NCI-H1417 (cell line): ENCODE results near the gene STRBP.
"Not testable (repeated sequence)": the region's sequence is repeated elsewhere in the genome, so short reads cannot be mapped to it uniquely, and the experiment has no call there.

ENCODE experiments used
- DNase-seq, 3 experiments: peaks; one replicate each; lab custom pipeline; 2025; lab: John Stamatoyannopoulos, UW

STRBP gene

DNA sequence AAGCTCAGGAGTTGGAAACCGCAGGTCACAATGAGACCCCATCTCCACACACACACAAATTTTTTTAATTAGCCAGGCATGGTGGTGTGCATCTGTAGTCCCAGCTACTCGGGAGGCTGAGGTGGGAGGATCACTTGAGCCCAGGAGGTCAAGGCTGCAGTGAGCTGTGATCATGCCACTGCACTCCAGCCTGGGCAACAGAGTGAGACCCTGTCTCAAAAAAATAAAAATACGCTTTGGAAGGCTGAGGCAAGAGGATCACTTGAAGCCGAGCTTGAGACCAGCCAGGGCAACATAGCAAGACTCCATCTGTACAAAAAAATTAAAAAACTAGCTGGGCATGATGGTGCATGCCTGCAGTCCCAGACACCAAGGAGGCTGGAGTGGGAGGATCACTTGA, 19.2 kb downstream of the STRBP start:
- not testable (repeated sequence) for DNase-seq

DNA sequence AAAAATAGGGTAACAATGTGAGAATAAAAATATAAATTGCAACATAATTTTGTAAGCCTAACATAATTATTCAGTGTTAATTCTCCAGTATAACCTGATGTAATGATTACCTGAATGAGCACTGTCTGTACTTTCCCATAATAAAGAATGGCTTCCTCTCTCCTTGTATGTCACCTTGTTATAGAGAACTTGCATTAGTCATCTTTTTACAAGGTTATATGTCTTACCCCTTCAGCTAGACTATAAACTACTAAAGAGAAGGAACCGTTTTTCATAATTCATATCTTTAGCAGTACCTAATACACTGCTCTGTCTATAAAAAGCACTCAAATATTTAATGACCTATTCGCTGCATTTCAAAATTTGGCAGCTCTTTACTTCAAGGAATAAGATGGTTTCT, 19.8 kb downstream of the STRBP start:
- DNase-seq, result no peak

DNA sequence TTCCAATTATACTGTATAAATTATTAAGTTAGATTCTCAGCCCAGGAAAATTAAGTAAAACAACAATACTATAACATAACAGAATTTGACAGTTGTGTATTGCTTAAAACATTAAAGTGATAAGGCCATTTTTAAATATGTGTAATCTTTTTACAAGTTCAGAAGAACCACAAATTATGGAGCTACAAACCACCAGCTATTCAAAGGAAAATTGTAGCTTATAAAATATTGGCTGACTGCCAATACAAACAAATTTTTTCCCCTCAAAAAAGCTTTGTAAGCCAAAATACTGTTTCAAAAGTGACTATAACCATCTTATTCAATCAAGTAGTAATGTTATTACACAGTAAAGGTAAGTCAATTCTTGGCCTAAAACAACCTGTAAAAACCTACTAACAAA, 21.9 kb downstream of the STRBP start:
- peak in 1 of 3 experiments; percentile 42 for DNase-seq

DNA sequence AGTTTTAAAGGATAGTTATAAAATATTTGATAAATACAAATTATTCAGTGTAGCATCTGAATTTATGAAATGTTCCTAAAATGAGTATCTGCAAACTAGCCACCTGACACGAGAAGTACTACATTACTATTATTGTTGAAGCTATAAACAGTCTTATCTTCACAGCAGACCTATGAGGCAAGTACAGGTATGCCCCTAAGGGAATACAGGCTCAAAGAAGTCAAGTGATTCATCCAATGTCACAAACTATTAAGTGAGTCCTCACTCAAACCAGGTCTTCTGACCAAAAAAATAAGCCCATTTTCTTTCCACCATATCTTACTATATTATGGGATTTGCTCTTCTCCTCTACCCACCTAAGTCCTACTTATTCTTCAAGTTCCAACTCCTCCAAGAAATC, 28.7 kb downstream of the STRBP start:
- DNase-seq, result no peak

DNA sequence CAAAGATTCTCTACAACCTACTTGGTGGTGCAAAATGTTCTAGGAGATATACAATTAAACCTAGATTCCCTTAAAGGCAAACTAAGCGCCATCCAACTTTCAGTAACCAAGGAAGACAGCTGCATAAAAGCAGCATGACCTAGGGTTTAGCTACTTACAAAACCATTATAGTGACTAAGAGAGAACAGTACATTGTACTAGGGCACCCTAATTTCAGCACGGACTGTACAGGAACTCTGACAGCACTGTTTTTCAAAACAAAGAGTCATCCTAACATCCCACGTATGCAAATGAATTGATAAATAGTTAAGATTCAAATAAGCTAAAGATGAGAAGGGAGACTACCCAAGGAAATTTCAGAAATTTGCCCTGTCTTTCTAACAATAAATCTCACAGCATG, 30.0 kb downstream of the STRBP start:
- DNase-seq, result no peak

DNA sequence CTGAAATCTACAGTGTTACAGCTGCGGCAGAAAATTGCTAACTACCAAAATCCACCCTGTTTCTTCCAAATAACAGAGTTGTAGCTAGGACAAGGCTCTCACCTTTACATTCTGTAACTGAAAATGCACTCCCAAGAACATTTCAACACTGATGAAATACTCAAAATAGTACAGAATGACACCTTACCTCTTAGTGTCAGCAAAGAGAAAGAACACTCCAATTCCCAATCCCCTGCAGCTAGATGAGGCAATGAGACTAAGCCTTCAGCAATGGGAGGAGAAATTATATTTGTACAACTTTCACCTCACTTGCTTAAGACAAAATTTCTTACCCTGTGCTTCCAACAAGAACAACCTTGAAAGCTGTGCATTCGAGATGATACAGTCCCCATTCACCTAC, 31.2 kb downstream of the STRBP start:
- DNase-seq, result no peak

DNA sequence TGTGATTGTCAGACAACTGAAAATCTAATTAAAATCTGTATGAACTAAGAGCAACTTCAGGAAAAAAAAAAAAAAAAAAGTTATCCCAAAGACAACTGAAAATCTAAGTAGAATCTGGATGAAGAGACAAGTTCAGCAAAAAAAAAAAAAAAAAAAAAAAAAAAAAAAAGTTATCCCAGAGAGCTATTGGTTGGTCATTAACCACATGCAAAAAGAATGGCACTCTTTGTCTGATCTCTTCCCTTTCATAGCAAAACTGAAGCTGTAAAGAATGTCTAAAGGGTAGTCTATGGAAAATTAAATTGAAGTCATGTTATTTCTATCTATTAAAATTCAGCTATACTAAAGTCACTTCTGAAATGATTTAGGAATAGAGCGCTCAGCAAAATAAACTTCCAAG, 32.9 kb downstream of the STRBP start:
- no peak for DNase-seq

DNA sequence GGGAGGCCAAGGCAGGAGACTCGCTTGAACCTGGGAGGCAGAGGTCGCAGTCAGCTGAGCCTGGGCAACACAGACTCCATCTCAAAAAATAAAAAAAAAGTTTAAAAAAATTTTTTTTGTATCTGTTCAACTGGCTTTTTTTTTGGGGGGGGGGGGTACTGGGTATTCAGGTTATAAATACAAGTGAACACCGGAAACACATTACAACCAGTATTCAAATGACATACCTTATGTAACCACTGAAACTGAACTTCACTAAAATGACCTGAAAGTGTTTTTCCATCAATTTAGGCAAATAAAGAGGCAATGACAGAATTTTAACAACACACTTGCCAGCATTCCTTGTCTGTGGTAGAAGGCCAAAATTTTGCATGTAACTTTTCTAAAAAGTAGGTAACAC, 33.5 kb downstream of the STRBP start:
- no peak for DNase-seq

DNA sequence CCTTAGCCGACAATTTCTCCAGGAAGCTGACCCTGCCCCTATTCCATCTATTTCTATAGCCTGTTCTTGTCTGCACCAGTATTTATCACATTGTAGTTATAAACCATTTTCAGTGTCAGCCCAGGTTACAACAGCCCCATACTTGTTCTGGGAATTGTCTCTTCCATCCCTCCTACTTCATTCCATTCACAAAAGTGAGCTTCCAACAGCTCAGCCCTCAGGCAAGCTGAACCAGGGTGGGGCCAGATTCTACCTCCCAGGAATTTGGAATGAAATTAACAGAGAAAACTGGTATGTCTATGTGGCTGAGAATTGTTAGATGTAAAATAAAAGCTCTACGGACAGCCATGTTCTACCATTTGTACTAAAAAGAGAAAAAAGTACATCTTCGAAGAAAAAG, 36.1 kb downstream of the STRBP start:
- DNase-seq, result no peak

DNA sequence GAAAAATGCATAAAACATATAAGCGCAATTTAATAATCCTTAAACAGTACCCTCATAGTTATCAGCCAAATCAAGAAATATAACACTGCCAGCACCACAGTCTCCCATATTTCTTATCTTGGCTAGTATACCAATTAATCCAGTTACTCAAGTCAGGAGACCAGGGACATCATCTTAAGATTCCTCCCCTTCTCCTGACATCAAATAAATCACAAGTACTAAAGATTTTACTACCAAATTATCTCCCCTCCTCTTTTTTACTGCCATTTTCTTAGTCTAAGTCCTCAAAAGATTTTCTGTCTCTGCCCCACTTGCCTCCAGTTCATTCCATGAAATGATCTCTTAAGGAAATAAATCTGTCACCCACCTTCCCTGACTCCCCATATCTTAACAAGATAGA, 37.0 kb downstream of the STRBP start:
- DNase-seq, result no peak

DNA sequence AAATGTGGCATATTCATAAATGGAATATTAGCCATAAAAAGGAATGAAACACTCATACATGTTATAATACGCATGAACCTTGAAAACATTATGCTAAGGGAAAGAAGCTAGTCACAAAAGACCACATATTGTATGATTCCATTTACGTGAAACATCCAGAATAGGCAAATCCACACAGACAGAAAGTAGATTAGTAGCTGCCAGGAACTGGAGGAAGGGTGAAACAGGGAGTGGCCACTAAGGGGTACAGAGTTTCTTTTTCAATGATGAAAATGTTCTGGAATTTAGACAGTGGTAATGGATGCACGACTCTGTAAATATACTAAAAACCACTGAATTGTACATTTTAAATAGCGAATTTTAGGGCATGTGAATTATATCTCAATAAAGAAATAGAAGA, 39.4 kb downstream of the STRBP start:
- no peak for DNase-seq

DNA sequence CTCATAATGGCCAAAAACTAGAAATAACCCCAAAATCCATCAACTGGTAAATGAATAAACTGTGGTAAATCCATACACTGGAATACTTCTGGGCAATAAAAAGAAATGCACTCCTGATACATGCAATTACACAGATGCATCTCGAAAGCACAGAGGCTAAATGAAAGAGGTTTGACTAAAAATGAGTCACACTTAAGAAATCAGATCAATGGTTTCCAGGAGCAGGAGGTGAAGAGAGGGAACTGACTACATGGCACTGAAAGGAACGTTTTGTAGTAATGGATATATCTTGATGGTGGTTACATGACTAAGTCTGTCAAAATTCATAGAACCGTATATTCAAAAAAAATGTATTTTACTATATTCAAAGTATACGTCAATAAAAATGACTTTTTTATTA, 42.4 kb downstream of the STRBP start:
- no peak for DNase-seq

DNA sequence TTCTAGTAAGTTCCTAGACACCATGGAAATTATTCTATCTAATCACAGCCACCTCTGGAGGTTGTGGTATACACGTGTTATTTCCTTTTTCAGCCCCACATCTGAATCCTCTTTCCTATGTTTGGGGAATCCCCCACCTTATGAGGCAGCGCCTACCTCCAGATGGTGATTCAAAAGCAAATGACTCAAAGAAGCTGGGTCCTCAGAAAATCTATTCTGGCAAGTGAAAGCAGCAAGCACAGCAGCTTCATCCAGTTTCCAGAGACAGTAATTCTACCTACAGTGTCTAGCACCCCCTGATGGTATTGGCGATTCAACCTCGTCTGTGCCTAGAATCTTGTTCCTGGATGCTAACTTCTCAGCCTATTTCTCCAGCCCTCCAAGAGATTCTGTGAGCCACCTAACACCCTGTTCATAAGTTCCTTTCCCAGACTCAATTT, 43.0 kb downstream of the STRBP start:
- DNase-seq, result peak in 1 of 3 experiments; percentile 35

DNA sequence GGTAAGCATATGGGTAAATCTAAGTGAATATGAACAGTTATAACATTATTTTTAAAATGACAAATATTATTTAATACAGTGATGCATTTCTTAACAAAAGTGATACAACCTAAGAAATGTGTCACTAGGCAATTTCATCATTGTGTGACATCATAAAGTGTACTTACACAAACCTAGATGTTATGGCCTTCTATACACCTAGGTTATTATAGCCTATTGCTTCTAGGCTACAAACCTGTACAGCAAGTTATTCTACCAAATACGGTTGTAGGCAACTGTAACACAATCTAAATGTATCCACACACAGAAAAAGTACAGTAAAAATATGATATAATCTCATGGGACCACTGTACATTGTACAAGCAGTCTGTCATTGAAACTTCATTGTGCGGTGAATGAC, 48.3 kb downstream of the STRBP start:
- no peak for DNase-seq

DNA sequence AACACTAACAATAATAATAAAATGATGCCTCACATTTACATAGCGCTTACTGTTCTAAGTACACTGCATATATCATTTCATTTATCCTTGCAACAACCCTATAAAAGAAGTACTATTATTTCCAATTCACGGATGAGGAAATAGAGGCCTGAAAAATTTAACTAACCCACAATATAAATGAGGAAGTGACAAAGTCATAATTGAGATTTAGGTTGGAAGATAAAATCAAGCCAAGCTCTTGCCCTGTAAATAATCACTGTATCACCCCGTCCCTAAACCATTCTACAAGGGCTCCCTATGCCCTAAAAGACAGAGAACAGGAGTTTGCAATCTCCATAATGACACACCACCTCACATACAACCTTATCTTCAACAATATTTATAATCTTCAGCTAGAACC, 49.6 kb downstream of the STRBP start:
- DNase-seq, result no peak

DNA sequence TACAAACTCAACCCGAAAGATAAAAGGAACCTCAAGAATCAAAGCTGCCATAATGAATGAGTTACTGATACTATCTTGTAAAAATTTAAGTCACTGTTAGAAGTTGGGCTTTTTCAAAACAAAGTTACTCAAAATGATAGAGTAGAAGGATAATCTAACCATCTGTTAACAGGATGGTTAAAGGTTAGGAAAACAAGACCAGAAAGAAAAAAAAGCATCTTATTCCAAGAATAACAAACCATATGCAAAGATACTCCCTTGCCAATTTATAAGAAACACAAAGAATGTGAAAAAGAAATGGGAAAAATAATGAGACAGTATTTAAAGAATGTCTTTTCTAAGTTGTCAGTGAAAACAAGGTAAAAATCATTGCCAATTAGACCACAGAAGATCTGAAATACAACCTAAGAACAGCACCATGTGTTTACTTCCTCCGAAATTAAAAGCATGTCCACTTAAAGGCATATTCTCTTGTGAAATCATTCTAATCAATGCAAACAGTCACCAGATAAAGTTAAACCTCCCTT, 51.2 kb downstream of the STRBP start:
- DNase-seq, result no peak

DNA sequence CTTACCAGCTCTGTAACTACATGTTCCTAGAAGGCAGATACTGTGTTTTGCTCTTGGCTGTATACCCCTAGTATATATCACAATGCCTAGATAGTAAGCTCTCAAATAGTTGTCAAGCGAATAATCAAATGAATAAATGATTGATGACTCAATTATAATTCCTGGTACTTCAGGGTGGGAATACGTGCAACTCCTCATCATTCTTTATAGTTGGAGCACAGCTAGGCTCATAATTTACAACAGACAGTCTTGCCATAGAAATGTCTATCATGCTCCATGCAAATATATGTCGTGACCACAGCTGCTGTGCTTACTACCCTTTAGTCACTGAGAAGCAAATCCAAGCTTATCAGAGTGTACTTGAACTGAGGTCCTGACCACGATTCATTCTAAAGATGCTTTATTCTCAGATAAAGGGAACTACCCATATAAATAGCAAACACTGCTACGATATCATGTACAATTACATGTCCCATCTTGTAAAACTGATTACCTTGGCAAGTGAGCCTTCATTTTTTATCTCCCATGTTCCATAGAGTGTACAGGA, 52.1 kb downstream of the STRBP start:
- DNase-seq, result no peak

DNA sequence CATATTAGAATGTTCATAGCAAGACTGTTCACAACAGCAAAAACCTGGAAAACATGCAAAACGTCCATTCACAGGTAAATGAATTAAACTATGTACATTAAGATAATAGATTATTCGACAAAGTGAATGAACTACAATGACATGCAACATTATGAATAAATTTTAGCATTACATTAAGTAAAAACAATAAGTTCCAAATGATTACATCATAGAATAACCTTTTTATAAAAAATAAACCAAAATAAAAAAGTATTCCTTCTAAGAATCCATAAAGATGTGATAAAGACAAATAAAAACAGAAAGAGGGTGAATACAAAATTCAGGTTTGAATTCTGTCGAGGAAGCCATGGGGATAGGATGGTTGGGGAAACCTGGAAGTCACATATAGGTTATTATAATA, 57.3 kb downstream of the STRBP start:
- no peak for DNase-seq

DNA sequence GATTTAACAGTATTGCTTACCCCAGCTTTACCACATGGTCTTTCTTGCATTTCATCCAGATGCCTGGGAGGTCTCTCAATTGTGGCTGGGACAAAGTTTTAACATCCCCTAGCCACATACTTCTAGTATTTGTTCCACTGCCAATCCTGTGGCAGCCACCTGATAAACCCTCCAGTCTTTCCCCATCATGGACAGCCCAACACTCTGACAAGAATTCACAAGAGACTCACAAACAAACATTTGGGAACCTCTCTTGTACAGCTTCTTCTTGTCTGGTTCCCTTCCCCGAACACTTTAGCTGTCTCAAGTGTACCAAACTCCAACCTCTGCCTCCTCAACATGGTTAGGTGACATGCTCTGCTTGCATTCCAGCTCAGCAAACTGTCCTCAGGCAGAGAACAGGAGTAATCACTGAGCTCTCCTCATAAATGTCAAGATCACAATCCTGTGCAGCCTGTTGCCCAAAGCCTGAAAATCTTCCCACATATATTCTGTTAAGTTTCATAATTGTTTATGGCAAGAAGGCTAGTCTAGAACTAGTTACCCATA, 59.7 kb downstream of the STRBP start:
- no peak for DNase-seq

DNA sequence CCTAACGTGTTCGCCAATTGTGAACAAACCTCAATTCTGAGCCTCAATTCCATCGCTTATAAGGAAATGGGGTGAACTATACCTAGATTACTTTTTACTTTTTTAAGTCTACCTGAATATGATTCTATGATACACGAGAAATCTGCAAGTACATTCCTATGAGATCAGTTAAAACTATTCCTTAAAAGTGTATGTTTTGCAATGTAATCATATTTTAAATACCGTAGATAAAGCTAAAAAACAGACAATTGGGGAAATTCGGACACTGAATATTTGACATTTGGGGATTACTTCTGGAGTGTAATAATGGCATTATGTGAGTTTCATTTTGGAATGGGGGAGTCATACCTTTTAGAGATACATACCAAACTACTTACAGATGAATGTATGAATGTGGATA, 62.3 kb downstream of the STRBP start:
- no peak for DNase-seq

DNA sequence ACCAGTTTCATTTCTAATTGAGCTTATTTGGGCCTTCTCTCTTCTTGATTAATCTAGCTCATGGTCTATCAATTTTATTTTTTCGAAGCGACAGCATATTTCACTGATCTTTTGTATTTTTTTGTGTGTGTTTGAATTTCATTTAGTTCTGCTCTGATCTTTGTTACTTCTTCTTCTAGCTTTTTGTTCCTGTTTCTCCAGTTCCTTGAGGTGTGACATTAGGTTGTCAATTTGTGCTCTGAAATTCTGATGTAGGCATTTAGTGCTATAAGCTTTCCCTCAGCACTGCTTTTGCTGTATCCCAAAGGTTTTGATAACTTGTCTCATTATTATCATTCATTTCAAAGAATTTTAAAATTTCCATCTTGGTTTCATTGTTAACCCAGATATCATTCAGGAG, 67.3 kb downstream of the STRBP start:
- no peak for DNase-seq

DNA sequence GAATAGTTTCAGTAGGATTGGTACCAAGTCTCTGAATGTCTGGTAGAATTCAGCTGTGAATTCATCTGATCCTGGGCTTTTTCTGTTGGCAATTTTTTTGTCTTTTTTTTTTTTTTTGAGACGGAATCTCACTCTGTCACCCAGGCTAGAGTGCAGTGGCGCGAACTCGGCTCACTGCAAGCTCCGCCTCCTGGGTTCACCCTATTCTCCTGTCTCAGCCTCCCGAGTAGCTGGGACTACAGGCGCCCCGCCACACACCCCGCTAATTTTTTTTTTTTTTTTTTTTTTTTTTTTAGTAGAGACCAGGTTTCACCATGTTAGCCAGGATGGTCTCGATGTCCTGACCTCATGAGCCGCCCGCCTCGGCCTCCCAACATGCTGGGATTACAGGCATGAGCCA, 67.9 kb downstream of the STRBP start:
- DNase-seq, result not testable (repeated sequence)

DNA sequence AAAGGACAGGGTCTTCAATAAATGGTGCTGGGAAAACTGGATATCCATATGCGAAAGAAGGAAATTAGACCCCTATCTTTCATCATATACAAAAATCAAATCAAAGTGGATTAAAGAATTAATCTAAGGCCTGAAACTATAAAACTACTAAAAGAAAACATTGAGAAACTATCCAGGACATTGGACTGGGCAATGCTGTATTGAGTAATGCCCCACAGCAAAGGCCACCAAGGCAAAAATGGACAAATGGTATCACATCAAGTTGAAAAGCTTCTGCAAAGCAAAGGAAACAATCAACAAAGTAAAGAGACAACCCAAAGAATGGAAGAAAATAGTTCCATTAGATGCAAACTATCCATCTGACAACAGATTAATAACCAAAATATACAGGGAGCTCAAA, 72.3 kb downstream of the STRBP start:
- no peak for DNase-seq

DNA sequence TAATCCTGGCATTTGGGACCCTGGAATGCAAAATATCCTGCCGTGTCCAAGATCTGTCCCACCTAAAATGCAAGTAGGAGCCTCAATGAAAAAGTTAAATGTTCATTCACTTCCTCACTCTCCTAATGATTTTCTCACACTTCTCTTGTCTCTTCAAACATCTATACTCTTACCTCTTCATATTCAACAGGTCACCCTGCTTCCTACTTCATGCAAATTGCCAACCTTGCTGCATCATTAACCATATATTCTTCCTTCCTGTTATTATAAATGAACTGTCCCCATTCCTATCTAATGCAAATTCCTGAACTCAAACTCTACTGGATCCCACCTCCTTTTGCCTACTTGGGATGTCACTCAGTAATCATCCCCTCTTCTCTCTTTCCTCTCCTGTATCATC, 74.4 kb downstream of the STRBP start:
- no peak for DNase-seq
